RWPE2 (cell line): ENCODE results near the gene P2RX6.
A peak's percentile ranks its signal among the peaks of the same experiment; 100 is the strongest.

ENCODE experiments used
- ATAC-seq: fragments of 200-7000 bp; cut with Tn5 transposase; 3 replicates; pipeline ENCODE4 v1.9.1; 2021; ENCODE audit warnings: low read depth
- DNase-seq: peaks from one replicate; pipeline ENCODE4 v3.0.0-alpha.2; 2020; ENCODE audit warnings: low spot score
- H3K27ac ChIP-seq: fragments of 450-650 bp; 2 replicates; pipeline ENCODE4 v1.5.1; 2017; ENCODE audit warnings: mild to moderate bottlenecking; ENCODE audit not compliant: poor library complexity, severe bottlenecking
- H3K27me3 ChIP-seq: fragments of 250-450 bp; sonication (Bioruptor Pico); 2 replicates; pipeline ENCODE4 v1.5.1; 2021; ENCODE audit warnings: mild to moderate bottlenecking, moderate library complexity; ENCODE audit not compliant: insufficient read depth, poor library complexity, severe bottlenecking
- H3K36me3 ChIP-seq: fragments of 250-450 bp; sonication (Bioruptor Pico); 2 replicates; pipeline ENCODE4 v1.5.1; 2020; ENCODE audit warnings: low read depth, mild to moderate bottlenecking, moderate library complexity
- H3K4me1 ChIP-seq: fragments of 250-450 bp; sonication (Bioruptor Pico); 2 replicates; pipeline ENCODE4 v1.5.1; 2021; ENCODE audit warnings: mild to moderate bottlenecking, moderate library complexity; ENCODE audit not compliant: insufficient read depth, poor library complexity, severe bottlenecking
- H3K4me3 ChIP-seq: fragments of 250-450 bp; sonication (Bioruptor Pico); 2 replicates; pipeline ENCODE4 v1.5.1; 2021; ENCODE audit warnings: mild to moderate bottlenecking, moderate library complexity; ENCODE audit not compliant: severe bottlenecking
- H3K9me3 ChIP-seq: fragments of 250-450 bp; sonication (Bioruptor Pico); 2 replicates; pipeline ENCODE4 v1.5.1; 2021; ENCODE audit warnings: mild to moderate bottlenecking, moderate library complexity; ENCODE audit not compliant: severe bottlenecking
- TF ChIP-seq, protein P1 (sequence below): fragments of 450-650 bp; IDR thresholded peaks from one replicate; pipeline ENCODE4 v1.5.1; 2017; ENCODE audit warnings: mild to moderate bottlenecking, moderate library complexity; ENCODE audit not compliant: poor library complexity, severe bottlenecking

Gene P2RX6

GRCh38 chr22:21014726-21015465, at the start of gene P2RX6:
P2RX6 (plus strand) TSS chr22:21015165; CDS start chr22:21015175, 10 bp downstream.
- TF ChIP-seq, protein P1, sequence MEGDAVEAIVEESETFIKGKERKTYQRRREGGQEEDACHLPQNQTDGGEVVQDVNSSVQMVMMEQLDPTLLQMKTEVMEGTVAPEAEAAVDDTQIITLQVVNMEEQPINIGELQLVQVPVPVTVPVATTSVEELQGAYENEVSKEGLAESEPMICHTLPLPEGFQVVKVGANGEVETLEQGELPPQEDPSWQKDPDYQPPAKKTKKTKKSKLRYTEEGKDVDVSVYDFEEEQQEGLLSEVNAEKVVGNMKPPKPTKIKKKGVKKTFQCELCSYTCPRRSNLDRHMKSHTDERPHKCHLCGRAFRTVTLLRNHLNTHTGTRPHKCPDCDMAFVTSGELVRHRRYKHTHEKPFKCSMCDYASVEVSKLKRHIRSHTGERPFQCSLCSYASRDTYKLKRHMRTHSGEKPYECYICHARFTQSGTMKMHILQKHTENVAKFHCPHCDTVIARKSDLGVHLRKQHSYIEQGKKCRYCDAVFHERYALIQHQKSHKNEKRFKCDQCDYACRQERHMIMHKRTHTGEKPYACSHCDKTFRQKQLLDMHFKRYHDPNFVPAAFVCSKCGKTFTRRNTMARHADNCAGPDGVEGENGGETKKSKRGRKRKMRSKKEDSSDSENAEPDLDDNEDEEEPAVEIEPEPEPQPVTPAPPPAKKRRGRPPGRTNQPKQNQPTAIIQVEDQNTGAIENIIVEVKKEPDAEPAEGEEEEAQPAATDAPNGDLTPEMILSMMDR = no peak
- Histone ChIP-seq H3K4me1 (peaks cover 6% of the 10 kb centered on the region), H3K27ac (peak within 1 kb of the TSS; percentile 41), H3K4me3 (peak within 1 kb of the TSS; percentile 35), H3K36me3 (no peaks in the 10 kb centered on the region), H3K9me3 (no peaks in the 10 kb centered on the region), H3K27me3 (no peaks in the 10 kb centered on the region)
- ATAC-seq (peak; percentile 48), DNase-seq (peak; percentile 54)

DNA sequence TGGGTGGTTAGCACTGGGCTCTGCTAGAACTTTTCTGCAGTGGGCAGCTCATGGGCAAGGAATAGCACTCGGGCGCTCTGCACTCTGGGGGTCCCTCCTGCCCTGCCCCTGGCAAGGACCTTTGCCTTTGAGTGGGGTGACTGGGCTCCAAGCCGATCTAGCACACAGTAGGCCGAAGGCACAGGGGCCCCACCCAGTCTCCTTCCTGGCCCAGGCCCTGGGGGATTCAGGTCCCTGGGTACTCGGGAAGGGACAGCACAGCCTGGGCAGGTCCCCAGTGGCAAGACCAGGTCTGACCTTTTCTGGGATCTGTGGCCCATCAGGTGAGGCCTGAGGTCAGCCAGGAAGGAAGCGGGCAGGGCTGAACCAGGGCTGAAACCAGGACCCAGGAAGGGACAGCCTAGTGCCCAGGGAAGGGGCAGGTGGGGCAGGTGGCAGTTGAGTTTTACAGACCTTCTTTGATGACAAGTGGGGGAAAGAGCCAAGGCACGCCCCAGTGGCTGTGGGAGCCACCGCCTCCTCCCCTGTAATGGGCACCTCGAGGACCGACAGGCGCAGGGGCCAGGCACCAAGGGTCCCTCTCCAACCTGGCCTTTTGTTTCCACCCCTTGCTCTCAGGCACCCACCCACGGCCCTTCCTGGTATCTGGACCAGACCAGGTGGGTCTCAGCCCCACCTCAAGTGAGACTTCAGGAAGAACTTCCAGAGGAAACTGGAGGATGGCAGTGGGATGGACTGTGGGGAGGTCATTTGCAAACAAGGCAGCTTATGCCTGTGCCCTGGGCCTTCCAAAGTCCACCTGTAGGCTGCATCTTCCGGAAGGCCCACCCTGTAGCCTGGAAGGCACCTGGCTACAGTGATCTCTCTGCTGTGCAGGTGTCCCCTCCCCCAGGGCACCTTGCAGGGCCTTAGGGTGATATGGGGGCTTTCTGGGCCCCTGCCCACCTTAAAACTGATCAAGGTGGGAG, 48.8 kb upstream of the P2RX6 start:
- Histone ChIP-seq H3K36me3 (no peaks in the 10 kb centered on the region), H3K27me3 (no peaks in the 10 kb centered on the region), H3K4me3 (no peak overlapping the region), H3K27ac (no peak overlapping the region), H3K4me1 (peaks cover 6% of the 10 kb centered on the region), H3K9me3 (no peaks in the 10 kb centered on the region)
- DNase-seq (no peak), ATAC-seq (no peak)
- TF ChIP-seq, protein P1 = no peak

GRCh38 chr22:20966883-20967696, 47.9 kb upstream of the P2RX6 start, which contains the start of gene AIFM3:
AIFM3 (plus strand) TSS chr22:20967255; CDS start chr22:20967945, 690 bp downstream.
- Histone ChIP-seq H3K9me3 (no peaks in the 10 kb centered on the region), H3K4me1 (no peaks in the 10 kb centered on the region), H3K36me3 (no peaks in the 10 kb centered on the region), H3K27me3 (no peaks in the 10 kb centered on the region), H3K27ac (no peak within 1 kb of the TSS), H3K4me3 (no peak within 1 kb of the TSS)
- DNase-seq = no peak
- no peak for ATAC-seq
- TF ChIP-seq, protein P1 = no peak

GRCh38 chr22:20967697-20968211, 47.2 kb upstream of the P2RX6 start:
- H3K27ac ChIP-seq = no peak overlapping the region
- no peaks in the 10 kb centered on the region for H3K27me3 ChIP-seq
- DNase-seq (no peak), ATAC-seq (no peak)
- TF ChIP-seq, protein P1 = no peak
- H3K9me3 ChIP-seq = no peaks in the 10 kb centered on the region
- H3K36me3 ChIP-seq = no peaks in the 10 kb centered on the region
- no peak overlapping the region for H3K4me3 ChIP-seq
- H3K4me1 ChIP-seq = no peaks in the 10 kb centered on the region
